Measurements from ENCODE around the gene SLC8A3. TPM values are rescaled to one million over a fixed set of nuclear protein-coding genes. Genes with fewer than 3 reads are reported as not detected.
"Not testable (repeated sequence)": the region's sequence is repeated elsewhere in the genome, so short reads cannot be mapped to it uniquely, and the experiment has no call there.

Gene SLC8A3, protein sequence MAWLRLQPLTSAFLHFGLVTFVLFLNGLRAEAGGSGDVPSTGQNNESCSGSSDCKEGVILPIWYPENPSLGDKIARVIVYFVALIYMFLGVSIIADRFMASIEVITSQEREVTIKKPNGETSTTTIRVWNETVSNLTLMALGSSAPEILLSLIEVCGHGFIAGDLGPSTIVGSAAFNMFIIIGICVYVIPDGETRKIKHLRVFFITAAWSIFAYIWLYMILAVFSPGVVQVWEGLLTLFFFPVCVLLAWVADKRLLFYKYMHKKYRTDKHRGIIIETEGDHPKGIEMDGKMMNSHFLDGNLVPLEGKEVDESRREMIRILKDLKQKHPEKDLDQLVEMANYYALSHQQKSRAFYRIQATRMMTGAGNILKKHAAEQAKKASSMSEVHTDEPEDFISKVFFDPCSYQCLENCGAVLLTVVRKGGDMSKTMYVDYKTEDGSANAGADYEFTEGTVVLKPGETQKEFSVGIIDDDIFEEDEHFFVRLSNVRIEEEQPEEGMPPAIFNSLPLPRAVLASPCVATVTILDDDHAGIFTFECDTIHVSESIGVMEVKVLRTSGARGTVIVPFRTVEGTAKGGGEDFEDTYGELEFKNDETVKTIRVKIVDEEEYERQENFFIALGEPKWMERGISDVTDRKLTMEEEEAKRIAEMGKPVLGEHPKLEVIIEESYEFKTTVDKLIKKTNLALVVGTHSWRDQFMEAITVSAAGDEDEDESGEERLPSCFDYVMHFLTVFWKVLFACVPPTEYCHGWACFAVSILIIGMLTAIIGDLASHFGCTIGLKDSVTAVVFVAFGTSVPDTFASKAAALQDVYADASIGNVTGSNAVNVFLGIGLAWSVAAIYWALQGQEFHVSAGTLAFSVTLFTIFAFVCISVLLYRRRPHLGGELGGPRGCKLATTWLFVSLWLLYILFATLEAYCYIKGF
- total RNA-seq: 0.57 TPM

DNA sequence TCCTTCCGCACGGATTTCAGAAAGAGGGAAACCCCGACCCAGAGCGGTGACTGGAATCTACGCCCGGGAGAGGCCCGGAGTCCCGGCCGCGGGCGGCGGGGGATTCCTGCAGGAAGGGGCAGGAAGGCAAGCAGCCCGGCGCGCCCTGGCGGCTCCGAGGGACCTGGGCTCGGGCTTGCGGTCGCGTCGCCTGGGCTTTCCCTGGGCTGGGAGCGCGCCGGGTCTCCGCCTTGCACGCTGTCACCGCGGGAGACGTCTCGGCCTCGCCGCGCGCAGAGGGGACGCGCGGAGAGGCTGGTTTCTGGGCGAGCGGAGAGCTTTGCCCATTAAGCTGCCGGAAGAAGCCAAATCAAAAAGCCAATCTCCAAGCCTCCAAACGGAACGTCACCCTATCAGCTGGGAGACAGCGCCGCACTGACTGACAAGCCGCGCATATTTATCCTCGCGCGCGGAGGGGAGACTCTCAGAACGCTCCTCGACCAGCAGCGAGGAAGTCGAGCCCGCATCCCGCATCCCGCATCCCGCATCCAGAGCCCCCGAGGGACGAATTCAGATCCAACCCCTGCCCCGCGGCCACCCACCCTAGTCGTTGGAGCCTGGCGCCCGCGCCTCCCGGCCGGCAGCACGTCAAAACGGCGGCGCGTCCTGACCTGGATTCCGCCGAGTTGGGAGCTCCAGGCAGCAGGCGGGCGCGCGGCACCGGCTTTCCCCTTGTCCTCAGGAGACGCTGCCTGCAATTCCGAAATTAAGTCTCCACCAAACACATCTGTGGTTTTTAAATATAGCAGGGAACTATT, at the start of gene SLC8A3:
Gene SLC8A3 (minus strand): TSS at position 293 of the 797 bp plus-strand sequence. CDS start 20,529 bp downstream, outside the sequence.
- DNase-seq (ENCODE audit: low spot score): no peak

DNA sequence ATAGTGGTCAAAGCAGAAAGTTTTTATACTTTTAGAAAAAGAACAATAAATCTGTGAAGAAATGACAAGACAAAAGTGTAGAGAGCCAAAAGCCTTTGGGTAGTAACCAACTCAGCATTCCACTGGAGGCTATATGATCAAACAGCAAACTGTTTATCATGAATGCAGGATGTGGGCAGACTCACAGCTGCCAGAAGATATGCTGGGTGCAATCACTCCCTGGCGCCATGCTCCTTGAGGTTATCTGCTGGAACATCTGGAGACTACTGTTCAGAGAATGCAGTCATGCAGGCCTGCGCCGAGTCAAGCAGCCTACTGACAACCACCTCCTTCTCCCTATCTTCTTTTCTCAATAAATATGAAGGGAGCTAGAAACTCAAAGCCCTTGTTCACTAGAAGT, 49.0 kb upstream of the SLC8A3 start:
- no peak for DNase-seq (ENCODE audit: low spot score)

DNA sequence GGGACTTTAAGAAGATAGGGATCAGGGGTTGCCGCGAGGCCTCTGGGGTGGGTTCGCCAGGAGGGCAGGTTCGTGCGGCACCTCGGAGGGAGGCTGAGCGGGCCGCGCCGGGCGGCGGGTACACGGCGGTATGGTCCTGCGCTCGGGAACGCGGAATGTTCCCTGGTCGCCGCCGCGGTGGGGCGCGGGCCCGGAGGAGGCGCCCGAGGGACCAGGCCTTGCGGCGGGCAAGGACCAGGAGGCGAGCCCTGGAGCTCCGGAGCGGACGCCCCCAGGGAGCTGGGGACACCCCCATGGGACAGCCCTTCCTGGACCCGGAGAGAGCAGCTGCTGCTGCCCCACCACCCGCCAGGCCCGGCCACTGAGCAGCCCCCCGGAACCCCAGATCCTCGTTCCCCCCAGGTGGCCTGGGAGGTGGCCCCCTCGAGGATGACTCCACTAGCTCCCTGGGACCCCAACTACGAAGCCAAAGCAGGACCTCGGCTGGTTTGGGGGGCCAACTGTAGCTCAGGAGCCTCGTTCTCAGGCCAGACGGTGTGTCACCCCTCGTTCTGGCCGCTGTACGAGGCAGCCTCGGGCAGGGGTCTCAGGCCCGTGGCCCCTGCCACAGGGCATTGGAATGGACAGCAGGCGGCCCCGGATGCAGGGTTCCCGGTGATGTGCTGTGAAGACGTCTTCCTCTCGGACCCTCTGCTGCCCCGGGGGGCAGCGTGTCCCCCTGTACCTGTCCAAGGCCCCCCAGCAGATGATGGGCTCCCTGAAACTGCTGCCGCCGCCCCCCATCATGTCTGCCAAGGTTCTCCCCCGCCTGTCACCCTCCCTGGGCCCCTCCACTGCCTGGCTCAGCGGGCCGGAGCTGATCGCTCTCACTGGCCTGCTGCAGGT, 45.6 kb upstream of the SLC8A3 start:
- DNase-seq (ENCODE audit: low spot score): no peak

DNA sequence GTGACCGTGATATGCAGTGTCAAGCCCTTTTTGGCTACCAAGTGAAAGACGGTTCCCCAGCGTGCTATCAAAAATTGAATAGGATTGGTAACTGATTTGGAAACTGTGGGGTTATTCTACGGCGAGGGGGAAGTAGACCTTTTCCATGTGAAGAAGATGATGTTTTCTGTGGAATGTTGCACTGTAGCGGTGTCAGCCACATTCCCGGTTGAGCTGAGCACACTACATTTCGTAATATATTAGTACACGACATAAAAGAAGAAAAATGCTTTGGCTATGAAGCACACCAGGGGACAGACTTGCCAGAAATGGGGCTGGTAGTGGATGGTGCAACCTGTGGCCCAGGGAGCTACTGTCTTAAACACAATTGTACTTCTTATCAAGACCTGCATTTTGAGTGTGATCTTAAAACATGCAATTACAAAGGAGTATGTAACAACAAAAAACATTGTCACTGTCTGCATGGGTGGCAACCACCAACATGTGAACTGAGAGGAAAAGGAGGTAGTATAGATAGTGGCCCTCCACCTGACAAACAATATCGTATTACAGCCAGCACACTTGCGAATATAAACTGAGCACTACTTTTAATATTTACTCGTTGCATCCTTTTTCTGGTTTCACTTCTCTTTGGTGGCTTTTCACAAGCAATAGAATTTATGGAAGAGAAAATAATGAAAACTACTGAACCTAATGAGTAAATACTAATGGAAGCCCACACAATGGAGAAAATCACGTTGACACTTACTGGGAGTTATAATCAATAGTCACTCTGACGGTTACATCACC, 43.2 kb upstream of the SLC8A3 start:
- not testable (repeated sequence) for DNase-seq (ENCODE audit: low spot score)

- not testable (repeated sequence) for DNase-seq (ENCODE audit: low spot score)
These were observed 41.3 kb upstream of the SLC8A3 start for GRCh38 chr14:70229877-70230640.

DNA sequence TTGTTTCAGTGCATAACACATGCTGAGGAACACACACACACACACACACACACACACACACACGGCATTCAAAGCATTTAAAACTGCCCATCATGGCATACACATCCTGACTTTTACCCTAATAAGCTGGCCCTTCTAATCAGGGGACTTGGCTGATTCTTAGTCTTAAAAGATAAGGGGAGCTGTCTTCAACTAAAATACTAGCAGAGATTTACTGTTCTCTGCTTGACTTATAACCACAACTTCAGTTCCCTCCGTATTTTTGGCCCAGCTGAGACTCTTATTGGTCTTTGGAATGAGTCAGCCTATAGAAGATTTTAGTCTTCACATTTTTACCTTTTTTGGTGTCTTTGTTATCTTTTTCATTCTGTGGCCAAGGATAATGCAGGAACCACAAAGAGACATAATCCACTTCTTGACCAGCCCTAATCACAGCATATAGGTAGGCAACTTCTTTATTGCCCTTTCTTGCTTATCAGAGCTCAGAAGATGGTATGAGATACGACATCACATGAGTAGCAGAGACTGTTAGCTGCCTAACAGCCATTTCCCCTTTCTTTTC, 25.1 kb upstream of the SLC8A3 start:
- no peak for DNase-seq (ENCODE audit: low spot score)

- no peak for DNase-seq (ENCODE audit: low spot score)
These were observed 24.0 kb upstream of the SLC8A3 start for GRCh38 chr14:70212752-70213151.

GRCh38 chr14:70208380-70208779, 19.6 kb upstream of the SLC8A3 start:
- DNase-seq (ENCODE audit: low spot score): no peak

DNA sequence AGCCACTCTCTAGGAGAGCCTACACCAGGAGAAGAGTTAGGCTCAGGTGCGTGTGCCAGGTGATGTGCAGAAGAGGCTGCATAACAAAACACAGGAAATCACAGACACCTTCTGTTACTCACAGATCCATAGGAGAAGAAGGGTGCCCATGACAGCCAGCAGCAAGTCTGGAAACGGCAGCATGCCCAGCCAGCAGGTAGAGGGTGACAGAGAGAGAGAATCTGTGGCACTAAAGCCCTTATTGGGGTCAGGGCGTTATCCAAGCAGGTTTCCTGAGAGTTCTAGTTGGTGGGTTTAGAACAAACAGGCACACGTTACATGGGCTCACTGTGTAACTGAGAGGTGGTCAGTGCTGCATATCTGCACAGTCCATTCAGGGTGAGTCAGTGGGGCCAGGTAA, 14.9 kb upstream of the SLC8A3 start:
- DNase-seq (ENCODE audit: low spot score): no peak

- DNase-seq (ENCODE audit: low spot score): no peak
These were observed 13.2 kb upstream of the SLC8A3 start for GRCh38 chr14:70201994-70202393.

- DNase-seq (ENCODE audit: low spot score): no peak
These were observed 4.6 kb upstream of the SLC8A3 start for GRCh38 chr14:70193396-70193795.

GRCh38 chr14:70192915-70193314, 4.2 kb upstream of the SLC8A3 start:
- no peak for DNase-seq (ENCODE audit: low spot score)

GRCh38 chr14:70190156-70190555, 1.4 kb upstream of the SLC8A3 start:
- no peak for DNase-seq (ENCODE audit: low spot score)

DNA sequence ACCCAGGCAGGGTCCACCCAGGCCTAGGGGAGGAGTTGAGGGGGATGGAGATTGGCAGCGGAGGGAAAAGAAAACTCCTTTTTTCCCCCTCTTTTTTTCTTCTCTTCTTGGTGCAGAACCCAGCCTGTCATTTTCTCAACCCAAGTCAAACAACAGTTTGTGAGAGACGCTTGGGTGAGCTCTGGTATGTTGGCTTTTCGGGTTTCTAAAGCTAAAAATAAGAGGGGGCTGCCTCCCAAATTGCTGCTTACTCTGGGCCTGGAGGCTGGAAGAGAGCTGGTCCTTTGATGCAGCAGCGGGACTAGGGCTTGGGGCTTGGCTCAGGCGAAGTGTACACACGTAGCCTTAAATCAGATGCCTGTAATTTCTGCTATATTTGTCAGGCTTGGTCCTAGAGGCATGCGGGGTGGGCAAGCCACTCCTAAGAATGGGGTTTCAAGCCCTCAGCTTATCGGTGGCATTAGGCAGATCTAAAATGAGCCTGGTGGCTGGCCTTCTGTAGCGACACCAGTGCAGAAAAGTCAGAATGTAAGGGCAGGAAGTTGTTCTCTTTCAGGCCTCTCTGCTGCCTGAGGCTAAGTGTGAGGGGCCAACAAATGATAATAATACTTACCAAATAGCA, 816 bp upstream of the SLC8A3 start:
- no peak for DNase-seq (ENCODE audit: low spot score)

- no peak for DNase-seq (ENCODE audit: low spot score)
These were observed 461 bp downstream of the SLC8A3 start for GRCh38 chr14:70188322-70188658.

DNA sequence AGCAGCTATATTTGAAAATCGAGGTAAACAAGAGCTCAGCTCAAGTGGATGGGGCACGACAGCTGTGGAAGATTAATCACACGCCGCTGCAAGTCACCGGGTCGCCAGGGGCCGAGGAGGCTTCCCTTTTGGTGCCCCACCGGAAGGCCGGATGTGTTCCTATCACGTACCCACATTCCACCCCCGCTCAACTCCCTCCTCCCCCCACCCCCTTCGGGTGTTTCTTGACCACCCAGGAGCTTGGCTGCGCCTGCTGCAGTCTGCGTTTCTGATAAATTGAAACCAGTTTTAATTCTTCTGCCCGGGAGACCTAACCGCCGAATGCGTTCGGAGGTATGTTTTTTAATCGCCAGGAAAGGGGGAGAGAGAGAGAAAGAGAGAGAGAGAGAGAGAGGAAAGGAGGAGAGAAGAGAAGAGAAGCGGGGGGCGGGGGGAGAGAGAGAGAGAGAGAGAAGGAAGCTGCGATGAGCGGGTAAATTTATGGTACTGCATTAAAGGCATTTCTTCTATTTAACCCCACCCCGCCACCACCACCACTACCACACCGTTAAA, 1.8 kb downstream of the SLC8A3 start:
- DNase-seq (ENCODE audit: low spot score): no peak

GRCh38 chr14:70183991-70184390, 4.8 kb downstream of the SLC8A3 start:
- DNase-seq (ENCODE audit: low spot score): no peak

- no peak for DNase-seq (ENCODE audit: low spot score)
These were observed 7.5 kb downstream of the SLC8A3 start for GRCh38 chr14:70181276-70181675.

Data from ureter (tissue), 1 donor.